ENCODE data around the gene MPRIP.

Gene MPRIP

GRCh38 chr17:17089796-17090641 is 47.8 kb downstream of the MPRIP start:
- no peak for DNase-seq

- no peak for DNase-seq
These were observed 48.4 kb downstream of the MPRIP start for GRCh38 chr17:17090642-17091103.

GRCh38 chr17:17091276-17091675 is 49.0 kb downstream of the MPRIP start:
- DNase-seq: no peak

DNA sequence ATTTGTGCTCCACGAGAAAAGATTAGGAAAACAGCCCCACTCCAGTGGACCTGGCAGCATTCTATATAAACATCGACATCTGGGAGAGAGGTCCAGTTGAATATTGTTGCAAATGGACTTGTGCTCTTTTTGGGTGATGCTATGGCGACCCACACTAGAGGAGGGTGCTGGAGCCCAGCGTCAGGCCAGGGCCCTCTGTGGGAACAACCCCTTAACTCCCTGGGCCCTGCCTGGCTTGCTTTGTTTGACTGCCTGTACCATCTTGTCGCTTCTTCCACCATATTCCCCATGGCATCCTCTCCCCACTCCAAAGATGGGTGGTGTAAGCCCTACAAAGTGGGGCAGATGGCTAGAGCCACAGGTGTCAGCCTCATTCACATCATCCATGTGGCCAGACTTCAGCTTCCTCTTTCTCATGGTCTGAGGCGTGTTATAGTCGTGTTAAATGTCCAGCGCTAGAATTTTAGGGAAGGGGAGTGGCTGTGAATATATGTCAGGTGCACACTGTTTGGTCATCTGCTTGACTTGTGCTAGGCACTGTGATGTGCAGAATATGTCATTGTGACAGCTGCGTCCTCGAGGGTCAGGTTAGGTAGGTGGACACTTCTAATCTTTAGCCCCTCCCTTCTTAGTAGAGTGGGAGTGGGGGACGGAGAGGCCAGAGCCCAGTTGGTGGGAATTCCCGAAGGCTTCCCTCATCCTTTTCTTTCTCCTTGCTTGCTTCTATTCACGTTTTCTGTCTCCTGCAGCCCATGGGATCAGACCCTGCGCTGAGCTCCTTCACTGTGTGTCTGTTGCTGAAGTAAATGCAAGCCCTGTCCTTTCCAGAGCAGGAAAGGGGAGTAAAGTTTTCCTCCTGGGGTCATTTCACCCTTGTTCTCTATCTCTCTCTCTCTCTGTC is 49.8 kb downstream of the MPRIP start:
- no peak for DNase-seq

DNA sequence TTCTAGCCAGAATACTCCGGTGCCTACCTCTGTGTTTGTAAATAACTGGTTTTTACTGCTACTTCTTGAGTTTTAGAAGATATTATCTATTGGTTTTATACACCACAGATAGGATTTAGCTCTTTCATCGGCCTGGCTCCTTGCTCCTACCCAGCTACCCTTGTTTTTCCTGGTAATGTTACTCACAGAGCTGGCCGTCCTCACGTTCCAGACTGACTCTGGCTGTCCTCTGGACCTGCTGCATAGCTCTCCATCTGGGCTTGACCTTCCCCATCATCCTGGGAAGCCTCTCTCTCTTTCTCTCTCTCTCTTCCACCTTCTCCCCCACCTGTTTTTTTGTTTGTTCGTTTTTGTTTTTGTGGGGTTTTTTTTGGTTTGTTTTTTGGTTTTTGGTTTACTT is 51.5 kb downstream of the MPRIP start:
- no peak for DNase-seq

DNA sequence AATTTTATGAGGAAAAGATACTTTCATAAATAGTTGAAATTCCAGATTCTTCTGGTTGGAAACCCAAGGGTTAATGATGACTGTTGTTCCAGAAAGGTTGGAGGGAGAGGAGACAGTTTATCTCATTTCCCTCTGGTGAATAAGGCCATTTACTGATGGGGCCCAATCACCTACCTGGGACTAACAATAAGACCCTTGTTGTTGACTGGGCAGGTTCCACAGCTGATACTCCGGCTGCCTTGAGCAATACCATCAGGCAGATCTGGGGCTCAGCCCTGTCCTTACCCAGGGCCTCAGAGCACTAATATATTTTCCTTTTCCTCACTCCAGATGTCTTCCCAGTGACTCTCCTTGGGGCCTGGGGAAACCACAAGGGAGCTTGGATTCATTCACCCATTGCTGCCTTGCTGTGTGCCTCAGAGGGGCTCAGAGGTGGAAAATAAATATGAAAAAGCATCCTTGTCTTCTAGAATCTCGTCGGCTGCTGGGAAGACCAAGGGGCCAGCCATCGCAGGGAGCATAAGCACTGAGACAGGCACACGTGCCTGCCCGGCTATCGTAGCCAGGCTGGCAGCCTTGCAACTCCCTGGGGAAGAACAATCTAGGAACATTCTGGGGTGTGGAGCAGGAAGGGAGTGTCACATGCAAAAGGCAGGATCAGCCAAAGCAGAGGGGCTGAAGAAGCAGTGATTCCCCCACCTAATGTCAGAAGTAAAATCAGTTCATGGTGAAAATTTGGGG is 54.4 kb downstream of the MPRIP start:
- DNase-seq: no peak

DNA sequence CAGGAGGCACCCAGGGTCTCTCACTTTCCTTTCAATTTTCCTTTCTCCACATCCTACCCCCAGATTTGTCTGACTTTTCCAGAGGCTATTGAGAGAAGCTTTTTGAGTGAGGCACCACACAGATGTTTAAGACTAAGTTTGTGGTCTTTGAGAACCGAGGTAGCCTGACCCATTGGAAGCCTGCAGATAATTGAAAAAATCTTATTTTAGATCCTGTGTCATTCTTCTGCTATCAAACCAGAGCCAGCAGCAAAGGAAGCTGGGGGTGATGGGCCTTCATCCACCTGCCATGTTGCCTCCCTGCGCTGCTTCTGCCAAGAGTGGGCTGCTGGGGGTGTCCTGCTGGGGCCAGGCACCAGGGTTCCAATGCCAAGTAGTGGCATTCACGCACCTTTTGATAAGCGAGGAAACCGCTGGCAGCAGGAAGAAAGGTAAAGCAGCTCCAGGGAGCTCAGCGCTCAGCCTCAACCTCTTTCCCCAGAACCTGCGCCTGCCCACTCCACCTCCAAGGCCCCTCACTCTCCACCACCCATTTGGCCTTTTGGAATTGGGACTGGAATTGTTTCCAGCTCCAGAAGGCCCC is 55.6 kb downstream of the MPRIP start:
- DNase-seq: no peak

- DNase-seq: no peak
These were observed 56.4 kb downstream of the MPRIP start for GRCh38 chr17:17098551-17099179.

GRCh38 chr17:17102176-17102575 is 59.9 kb downstream of the MPRIP start:
- no peak for DNase-seq

DNA sequence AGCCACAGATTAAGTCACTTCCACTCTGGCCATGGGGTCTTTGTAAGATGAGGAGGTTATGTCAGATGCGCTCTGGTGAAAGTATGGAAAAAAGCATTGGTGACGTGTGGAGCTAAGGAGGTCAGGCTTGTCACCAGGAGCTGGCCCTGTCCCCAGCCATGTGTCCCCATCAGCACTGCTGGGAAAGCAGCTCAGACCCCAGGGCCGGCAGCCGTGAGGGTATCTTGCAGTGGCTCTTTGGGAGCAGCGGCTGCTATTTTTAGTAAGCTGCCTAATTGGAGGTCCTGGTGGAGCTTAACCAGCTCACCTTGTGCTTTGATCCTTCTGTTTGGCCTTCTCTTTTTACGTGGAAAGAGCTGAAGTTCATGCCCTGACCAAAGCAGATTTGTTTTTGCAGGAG is 60.9 kb downstream of the MPRIP start:
- no peak for DNase-seq

GRCh38 chr17:17104036-17104435 is 61.8 kb downstream of the MPRIP start:
- DNase-seq: no peak

DNA sequence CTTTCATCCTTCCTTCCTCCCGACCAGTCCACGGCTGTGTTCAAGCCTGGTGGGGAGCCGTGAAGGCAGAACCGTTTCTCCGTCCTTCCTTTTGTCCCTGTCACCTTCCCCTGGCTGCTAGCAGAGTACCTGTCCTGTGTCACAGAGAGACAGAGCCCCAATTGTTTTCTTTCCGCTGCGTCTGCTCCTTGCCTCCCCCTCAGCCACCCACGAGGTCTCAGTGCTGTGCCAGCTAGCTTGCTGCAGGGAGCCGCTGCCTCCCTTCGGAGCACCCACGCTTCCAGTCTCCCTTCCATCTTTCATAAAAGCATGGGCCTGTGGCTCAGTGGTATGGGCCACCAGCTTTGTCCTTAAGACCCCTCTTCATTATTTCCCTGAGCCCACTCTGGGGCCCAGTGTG is 62.2 kb downstream of the MPRIP start:
- DNase-seq: no peak

DNA sequence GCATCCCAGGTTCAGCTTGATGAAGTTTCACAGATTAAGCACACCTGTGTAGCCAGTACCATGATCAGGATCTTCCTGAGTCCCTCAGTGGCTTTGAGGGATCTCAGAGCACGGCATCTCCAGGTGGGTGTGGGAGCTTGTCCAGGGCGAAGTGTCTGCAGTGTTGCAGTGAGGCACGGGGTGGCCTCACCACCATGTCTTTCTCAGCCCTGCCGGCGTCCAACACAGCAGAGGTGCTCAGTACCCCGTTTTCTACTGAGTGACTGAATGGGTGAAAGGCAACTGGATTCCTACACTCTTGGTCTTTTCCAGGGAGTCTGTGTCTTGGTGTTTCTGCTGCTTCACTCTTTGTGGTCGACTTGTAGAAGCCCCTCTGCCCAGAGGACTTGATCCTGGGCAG is 63.7 kb downstream of the MPRIP start:
- DNase-seq: no peak

- DNase-seq: no peak
These were observed 64.5 kb downstream of the MPRIP start for GRCh38 chr17:17106756-17107155.

- no peak for DNase-seq
These were observed 65.0 kb downstream of the MPRIP start for GRCh38 chr17:17107281-17107680.

DNA sequence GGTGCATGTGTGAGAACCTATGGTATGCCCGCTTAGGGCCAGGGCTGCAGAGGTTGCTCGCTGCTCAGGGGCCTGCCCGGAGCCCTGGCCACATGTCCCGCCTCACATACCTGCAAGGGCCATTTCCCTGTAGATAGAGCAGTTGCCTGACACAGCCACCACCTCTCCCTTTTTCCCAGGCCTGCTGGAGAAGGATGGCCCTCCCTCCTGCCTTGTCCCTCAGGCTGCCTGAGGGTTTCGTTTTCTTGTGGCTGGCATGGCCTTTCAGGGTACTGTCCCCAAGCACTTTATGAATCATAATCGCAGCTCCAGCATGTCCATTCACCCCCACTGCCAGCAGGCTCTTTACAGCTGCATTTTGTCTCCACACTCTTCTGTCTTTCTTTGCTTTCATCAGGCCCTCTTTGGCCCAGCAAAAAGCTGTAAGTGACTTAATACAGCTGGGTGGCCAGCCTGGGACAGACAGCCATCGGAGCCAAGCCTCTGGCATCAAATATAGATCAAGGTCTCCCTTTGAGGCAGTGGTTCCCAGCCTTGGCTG is 65.7 kb downstream of the MPRIP start:
- DNase-seq: no peak

GRCh38 chr17:17108451-17109049 is 66.3 kb downstream of the MPRIP start:
- peak; percentile 75 for DNase-seq

- peak; percentile 26 for DNase-seq
These were observed 67.0 kb downstream of the MPRIP start for GRCh38 chr17:17109256-17109655.

GRCh38 chr17:17109907-17110306 is 67.7 kb downstream of the MPRIP start:
- no peak for DNase-seq

DNA sequence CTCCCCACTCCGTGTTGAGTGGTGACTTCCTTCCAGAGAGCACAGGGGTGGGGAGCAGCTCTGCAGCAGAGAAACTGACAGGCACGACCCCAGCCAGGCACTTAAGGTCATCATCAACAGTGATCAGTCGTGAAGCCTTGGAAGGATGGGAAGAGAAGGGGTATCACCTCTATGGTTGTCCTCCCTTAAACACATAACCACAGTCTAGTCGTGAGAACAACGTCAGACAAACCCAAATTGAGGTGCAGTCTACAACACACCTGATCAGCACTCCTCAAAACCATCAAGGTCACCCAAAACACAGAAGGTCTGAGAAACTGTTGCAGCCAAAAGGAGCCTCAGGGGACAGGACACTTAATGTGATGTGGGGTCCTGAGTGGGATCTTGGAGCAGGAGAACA is 68.3 kb downstream of the MPRIP start:
- DNase-seq: no peak

All from NCI-H1694 (cell line).